Measurements from ENCODE around the gene ADPRHL1.
"Not testable (repeated sequence)": the region's sequence is repeated elsewhere in the genome, so short reads cannot be mapped to it uniquely, and the experiment has no call there.

Gene ADPRHL1

DNA sequence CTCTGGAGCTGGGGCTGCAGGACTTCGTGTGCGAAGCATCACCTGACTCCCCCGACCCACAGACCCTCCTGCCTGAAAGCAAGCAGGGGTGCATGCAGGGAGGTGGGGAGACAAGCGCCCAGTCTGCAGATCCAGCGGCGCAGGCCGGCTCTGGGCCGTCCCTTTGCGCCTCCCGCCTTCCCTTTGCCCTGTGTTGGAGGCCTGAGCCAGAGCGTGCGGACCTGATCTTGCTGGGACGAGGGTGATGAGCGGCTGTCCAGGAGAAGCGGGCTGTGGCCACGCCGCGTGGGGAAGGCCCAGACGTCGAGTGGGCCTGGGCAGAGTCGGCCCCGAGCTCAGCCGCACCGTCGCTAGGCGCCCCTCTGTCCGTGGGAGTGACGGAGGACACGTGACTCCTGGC, 84.1 kb downstream of the ADPRHL1 start:
- DNase-seq (ENCODE audit: low spot score), result no peak

DNA sequence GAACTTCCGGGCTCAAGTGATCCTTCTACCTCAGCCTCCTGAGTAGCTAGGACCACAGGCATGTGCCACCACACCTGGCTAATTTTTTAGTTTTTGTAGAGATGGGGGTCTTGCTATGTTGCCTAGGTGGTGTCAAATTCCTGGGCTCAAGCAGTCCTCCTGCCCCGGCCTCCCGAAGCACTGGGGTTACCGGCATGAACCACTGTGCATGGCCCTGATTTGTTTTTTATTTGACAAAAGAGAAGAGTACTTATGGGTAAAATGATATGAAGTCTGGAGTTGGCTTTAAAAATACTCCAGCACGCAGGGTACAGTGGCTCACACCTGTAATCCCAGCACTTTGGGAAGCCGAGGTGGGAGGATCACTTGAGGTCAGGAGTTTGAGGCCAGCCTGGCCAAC, 84.9 kb downstream of the ADPRHL1 start:
- DNase-seq (ENCODE audit: low spot score), result not testable (repeated sequence)

DNA sequence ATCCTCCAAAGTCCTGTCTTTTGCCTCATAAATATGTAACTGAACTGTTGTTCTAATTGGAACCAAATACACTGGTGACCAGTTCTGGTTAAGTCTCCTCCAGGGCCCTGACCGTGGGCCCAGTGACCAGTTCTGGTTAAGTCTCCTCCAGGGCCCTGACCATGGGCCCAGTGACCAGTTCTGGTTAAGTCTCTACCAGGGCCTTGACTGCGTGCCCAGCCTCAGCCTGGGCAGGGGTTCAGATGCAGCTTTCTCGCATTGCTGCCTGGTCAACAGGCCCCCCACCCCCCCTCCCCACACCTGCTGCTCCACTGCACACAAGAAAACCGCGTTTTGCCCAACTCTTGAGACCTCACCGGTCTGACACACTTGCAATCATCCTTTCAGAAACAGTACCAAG, 85.5 kb downstream of the ADPRHL1 start:
- no peak for DNase-seq (ENCODE audit: low spot score)

DNA sequence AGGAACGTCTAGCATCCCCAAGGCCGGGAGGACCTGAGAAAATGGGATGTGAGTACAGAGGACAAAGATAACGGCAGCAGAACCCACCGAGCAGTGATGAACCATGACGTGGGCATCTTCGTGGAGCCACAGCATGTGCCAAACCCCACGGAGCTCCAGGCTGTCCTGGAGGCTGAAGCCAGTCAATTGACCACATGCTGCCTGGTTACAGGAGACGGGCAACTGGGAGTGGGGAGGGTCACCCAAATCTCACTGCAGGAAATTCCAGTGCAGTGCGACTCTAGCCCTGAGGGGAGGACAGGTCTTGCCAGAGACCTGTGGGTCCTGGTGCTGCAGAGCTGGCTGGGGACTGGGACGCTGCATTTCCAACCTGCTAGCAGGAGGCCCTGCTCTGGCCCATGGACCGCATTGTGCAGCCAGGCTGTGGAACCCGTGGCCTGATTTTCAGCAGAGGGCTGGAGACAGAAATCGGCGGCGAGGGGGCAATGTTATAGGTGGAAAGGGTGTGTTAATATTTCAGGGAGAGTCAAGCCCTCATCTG, 86.2 kb downstream of the ADPRHL1 start:
- no peak for DNase-seq (ENCODE audit: low spot score)

DNA sequence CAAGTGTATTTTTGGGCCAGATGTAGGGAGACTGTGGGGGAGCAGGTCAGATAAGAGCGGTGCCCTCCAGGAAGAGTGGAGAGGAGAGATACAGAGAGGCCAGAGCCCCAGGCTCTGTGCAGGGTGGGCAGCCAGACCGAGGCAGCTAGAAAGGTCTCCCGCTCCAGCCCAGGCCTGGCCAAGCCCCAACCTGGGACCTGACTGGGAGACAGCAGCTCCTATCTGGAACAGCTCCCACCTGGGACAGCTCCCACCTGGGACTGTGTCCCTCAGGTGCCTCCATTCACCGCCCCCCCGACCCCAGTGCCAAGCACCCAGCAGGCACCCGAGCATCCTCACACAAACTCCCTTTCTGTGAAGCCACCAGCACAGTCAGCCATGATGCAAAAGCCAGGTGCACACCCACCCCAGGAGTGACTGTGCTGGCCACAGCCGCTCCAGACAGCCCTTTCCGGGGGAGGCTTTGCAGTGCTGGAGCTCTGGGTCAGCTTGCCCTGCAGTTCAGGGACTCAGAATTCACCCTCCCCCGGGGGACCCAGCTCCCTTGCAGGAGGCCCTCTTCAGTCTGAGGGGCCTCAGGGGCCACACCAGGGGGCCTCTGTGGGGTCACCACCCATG, 87.2 kb downstream of the ADPRHL1 start:
- no peak for DNase-seq (ENCODE audit: low spot score)

DNA sequence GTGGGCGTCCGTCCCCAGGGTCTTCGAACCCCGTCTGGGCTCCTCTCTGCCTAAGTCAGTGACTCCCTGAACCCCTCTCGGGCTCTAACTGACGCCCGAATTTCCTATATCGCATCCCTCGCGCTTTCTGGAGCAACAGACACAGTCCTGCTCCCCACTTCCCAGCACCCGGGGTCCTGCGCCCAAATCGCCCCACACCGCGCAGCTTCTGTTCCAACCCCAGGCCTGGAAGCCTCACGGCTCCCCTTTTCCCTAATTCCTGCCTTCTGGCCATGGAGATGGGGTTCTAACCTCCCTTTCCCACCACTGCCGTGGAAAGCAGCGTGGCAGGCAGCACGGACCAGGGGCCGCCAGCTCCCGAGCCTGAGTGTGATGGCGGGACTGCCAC, 87.7 kb downstream of the ADPRHL1 start:
- DNase-seq (ENCODE audit: low spot score), result no peak

DNA sequence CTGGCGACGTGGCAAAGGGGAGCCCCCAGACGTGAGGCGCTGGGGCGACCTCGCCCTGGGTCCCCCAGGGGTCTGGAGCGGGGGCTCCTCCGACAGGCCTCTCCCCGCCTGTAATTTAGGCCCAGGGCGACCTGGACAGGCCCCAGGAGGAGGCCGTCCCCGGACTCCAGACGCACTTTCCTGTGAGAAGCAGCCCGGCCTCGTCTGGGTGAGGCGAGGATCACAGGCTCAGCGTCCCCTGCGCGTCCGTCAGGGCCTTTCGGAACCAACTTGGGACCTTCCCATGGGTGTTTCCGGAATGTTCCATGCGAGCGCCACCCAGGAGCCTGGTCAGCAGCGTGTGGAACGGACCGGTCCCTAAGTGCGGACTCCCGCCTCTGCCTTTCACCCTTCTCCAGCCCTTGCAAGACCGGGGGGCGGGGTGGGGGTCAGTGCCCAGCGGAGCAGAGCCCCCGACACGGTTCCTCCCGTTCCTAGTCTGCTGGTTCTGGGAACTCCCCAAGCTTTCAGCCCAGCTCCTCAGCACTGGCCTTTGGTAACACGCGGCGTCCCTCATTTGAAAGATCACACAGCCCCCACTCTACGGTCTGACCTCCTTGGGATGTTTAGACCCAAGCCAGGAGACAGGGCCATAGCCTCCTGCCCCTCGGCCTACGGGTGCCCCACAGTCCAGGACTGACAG, 88.2 kb downstream of the ADPRHL1 start:
- DNase-seq (ENCODE audit: low spot score), result no peak

DNA sequence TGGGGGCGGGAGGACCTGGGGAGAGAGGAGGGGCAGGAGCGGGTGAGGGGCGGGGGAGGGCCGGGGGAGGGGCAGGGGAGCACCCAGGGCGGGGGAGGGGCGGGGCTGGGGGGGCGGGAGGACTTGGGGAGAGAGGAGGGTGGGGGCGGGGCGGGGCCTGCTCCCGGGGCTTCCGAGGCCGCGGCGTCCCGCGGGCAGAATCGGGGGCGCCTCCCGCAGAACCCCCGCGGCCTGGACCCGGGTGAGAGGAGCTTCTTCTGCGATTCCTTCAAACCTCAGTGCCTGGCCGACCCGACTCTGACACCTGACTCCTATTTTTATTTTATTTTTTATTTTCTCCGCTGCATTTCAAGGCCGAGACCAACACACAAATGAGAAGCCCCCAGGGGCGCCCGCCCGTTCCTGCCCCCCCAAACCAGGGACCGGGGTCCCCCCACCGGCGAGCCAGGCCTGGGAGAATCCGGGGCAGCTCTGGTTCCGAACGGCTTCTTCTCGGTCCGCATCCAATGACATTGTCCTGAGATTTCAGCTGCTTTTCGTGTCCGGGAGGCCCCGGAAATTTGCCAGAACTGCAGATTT, 88.9 kb downstream of the ADPRHL1 start:
- DNase-seq (ENCODE audit: low spot score), result no peak

DNA sequence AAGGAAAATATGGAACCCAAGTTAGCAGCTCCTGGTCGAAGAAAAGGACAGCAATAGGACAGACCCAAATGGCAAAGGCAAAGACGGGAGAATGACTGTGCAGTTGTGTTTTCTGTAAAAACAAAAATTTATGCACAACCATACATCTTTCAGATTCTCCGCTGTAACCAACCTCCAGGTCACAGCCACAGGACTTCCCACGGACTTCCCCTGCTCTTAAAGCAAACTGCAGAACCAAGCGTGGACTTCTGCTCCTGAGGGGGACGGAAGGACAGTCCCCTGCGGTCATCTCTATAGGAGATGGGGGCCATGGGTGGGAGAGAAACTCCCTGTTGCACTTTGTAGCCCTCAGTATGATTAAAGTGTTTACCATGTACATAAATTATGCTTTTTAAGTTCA, 91.9 kb downstream of the ADPRHL1 start:
- no peak for DNase-seq (ENCODE audit: low spot score)

DNA sequence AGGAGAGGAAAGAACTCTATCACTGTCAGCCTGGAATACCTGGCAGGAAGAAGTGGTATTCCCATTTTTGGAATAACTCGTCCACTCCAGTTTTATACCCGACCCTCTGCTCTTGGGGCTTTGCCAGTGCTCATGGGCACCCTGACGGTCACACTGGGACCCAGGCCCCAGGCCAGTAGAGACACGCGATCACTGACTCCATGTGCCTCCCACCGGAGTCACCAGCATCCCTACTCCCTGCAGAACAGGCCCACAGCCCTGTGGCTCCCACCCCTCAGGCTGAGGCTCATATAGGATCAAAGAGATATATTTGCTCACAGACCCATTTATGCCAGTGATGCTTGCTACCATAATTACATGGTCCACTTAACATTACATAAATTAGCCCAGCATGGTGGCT, 92.8 kb downstream of the ADPRHL1 start:
- DNase-seq (ENCODE audit: low spot score), result no peak

DNA sequence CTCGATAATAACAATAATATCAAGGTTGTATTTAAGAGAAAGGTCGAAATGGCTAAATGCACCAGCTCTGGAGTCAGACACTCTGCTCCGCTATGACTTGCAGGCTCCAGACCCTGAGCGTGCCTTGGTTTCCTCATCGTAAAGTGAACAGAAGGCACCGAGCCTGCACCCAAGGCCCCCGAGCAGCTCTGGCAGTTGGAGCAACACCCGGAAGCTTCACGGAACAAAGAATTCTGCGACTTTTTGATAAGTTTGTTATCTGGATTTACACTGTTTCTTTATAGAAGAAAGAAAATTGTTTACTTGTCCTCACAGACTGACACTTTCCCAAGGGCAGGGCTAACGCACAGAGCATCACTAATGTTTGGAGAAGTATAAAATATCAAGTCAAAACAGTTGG, 93.7 kb downstream of the ADPRHL1 start:
- no peak for DNase-seq (ENCODE audit: low spot score)

DNA sequence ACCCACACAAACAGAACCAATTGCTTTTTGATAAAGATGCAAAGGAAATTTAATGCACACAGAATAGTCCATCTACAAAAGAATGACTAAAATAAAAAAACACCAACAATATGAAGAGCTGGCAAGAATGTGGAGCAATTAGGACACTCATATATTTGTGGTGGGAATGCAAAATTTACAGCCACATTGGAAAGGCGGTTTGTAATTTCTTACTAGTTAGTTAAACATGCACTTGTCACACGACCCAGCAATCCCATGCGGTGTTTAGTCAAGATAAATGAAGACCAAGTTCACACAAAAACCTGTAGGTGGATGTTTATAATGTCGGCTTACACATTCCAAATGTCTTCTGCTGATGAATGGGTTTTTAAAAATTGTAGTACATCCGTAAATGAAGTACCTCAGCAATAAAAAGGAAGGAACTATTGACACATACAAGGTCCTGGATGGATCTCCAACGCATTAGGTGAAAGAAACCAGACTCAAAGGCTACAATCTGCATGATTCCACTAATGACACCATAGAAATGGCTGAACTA, 94.6 kb downstream of the ADPRHL1 start:
- DNase-seq (ENCODE audit: low spot score), result no peak

DNA sequence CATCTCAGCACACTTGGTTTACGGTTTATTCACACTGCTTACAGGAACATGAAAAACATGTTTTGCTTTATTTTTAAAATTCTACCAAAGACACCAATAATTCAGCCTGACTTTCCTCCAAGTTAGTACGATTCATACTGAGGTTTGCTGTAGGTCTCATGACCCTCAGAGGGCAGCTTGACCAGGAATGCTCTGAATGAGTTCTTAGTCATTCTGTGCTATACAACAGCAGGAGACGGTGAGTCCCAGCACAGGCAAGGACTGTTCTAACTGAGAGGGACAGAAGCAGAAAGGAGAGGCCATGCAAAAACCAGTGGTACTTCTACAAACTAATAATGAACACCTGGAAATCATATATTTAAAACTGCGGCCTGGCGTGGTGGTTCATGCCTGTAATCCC, 95.8 kb downstream of the ADPRHL1 start:
- DNase-seq (ENCODE audit: low spot score), result no peak

DNA sequence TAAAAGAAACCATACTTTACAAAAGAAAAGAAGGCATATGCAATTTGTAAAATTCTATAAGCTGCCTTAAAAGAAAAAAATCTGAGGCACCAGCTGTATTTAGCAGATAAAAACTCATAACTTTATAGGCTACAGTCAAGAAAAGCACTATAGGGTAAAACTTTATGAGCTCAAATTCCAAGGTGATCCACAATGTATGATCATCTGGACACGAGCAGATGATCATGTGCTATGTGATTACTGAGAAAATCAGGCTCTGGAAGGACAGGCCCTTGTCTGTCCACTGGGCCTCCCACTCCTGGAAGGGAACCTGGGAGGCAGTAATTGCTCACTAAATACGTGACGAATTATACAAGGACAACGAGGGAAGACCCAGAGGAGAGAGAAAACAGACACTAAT, 96.7 kb downstream of the ADPRHL1 start:
- DNase-seq (ENCODE audit: low spot score), result no peak

DNA sequence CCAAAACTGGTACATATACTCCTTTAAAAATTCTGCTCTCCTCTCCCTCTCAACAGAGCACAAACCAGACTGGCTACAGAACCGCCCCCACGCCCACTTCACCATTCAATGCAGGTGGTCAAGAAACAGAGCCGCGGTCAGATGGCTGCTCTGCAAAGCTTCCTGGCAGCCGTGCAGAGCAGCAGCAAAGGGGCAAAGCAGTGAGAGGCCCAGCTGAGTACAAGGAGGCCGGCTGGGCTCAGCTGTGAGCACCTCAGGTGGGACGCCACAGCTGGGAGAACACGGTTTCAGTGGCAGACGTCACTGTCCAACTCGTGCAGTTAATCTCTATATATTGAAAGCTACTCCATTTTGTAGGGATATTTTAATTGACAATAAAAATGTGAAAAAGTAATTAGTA, 97.7 kb downstream of the ADPRHL1 start:
- no peak for DNase-seq (ENCODE audit: low spot score)

DNA sequence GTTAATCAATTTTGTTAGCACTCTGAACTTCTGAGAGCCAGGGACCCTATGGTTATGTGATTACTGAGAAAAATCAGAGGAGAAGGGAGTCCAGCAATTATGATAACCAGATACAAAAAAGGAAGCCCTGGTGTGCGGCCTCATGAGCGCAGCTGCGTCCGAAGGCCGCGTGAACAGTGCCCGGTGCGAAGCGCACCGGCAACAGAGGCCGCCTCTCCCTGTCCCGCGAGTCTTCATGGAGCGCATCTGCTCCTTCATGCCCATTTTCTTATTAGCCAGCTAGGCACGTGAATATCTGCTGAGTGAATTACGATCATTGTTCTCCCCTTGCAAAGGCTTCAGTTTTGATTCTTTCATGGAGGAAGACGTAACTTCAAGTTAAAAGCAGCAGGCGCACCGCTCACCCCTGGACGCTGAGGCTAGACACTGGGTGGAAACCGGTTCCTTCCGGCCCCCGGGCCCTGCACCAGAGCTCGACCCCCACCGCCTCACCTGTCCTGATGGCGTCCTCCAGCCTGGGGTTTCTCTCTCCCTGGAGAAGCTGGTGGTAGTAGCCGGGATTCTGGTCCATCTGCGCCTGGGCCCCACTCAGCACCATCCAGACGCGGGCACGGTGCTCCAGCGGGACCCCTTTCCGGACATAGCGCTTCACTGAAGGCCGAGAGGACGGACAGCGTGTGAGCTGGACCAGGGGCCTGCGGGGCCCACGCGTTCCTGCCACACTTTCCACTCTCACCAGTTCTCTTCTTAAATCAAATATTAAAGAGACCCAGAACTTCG, 98.3 kb downstream of the ADPRHL1 start:
- no peak for DNase-seq (ENCODE audit: low spot score)

DNA sequence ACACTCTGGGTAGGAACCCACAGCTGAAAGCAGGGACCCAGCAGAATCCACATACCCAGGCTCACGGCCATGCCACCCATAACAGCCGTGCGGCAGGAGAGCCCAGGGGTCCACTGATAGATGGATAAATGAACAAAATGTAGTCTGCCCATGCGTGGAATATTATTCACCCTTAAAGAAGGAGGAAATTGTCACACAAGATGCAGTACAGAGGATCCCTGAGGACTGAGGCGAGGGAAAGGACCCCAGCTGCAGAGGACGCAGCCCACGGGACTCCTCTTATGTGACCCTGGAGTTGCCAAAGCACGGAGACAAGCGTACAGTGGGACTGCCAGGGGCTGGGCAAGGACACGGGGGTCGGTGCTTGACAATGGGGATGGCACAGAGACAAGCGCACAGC, 100.0 kb downstream of the ADPRHL1 start:
- no peak for DNase-seq (ENCODE audit: low spot score)

DNA sequence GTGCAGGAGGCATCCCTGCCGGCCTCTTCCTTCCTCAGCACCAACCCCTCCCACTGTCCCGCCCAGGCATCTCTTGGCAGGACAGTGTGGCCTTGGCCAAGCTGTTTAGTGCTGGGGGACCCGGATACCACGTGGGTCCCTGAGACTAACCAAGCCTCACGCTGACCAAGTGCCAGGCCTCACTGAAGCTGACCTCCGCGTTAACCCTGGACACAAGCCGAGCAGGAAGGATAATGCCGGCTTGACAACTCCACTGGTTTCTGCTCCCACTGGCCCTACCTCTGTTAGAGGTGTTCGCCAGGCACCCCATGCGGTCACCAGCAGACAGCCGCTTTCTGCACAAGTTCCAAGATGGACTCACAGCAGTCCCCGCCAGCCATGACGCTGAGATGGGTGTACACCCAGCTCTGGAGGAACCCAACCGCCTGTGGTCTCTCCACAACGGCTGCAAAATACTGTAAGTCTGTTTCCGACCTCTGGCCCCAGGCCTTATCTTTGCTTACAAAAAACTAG, 101.7 kb downstream of the ADPRHL1 start:
- DNase-seq (ENCODE audit: low spot score), result no peak

DNA sequence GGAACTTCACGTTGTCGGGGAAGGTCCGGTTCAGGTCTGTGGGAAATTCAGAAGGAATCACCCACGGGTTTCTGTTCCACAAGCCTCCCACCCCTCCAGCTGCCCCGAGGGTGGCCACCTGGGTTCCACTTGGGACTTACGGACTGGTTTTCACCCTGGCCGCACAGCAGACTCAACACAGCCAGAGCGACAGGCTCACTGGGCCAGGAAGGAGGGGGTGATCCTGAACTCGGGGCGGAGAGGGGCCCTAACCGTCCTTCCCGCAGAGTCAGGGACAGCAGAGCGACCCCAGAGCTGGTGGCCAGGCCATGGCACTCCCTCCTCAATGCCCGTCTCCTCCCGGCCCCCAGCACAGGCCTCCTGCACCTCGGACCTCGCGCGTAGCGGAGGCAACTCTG, 102.4 kb downstream of the ADPRHL1 start:
- no peak for DNase-seq (ENCODE audit: low spot score)

DNA sequence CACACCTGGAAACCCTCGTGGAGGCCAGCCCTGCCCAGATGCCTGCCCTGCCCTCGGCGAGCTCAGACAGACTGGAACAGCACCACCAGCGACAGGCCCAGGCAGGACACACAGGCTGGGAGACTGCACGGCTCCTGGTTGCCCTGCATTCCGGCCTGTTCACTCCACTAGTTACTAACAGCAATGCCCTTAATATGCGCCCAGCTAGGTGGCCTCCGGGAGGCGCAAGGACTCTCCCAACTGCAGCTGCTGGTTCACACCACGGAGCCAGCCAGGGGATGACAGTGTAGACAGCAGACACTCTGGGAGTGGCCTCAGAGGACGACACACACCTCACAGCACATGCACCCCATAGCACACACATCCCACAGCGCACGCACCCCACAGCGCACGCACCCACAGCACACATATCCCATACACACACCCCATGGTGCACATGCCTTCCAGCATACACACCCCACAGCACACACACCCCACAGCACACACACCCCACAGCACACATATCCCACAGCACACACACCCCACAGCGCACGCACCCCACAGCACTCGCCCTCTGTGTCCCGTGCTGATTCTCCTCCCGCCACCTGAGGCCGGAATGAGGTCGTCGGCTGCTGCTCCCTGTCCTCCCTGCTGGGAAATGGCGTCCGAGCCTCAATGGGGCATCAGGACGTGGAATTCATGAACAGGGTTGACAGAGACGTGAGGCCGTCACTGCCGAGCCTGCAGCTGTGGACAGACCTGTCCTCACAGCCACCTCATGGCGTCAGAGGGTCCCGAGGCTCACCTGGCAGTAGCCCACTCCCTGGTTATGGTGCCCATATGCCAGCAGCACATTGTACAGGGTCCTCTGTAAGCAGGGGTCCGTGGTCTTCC, 103.0 kb downstream of the ADPRHL1 start:
- no peak for DNase-seq (ENCODE audit: low spot score)

Data from CD4-positive, alpha-beta T cell treated with Interleukin-2 at 100 ng/mL for 4 hours (primary cell).